Mesenchymal stem cell (in vitro differentiated cells and primary cell): Measurements from ENCODE around the gene ISYNA1. TPM values are rescaled to one million over a fixed set of nuclear protein-coding genes. Genes with fewer than 3 reads are reported as not detected.

Source experiments
- DNase-seq: peaks from one replicate; pipeline ENCODE4 v3.0.0-alpha.2; 2013
- H2AFZ ChIP-seq: one replicate; pipeline ENCODE4 v1.6.1; 2013; ENCODE audit warnings: low read depth, mild to moderate bottlenecking, control low read depth, inconsistent platforms, low read length, moderate library complexity
- H2AK5ac ChIP-seq: 2 replicates; pipeline ENCODE4 v1.6.1; 2013; ENCODE audit warnings: low read length, moderate library complexity, mild to moderate bottlenecking, inconsistent platforms; ENCODE audit not compliant: severe bottlenecking
- H2BK120ac ChIP-seq: one replicate; pipeline ENCODE4 v1.6.1; 2013; ENCODE audit warnings: low read depth, mild to moderate bottlenecking, inconsistent platforms, low read length, moderate library complexity
- H2BK12ac ChIP-seq, 2 experiments: one replicate each; pipeline ENCODE4 v1.6.1; 2013; ENCODE audit warnings: inconsistent platforms in 2 of 2, low read length in 2 of 2, mild to moderate bottlenecking in 2 of 2, moderate library complexity in 2 of 2, control low read depth in 1 of 2
- H2BK15ac ChIP-seq: one replicate; pipeline ENCODE4 v1.6.1; 2013; ENCODE audit warnings: mild to moderate bottlenecking, low read depth, inconsistent platforms; ENCODE audit not compliant: poor library complexity, severe bottlenecking
- H2BK5ac ChIP-seq: 2 replicates; pipeline ENCODE4 v1.6.1; 2013; ENCODE audit warnings: low read depth, mild to moderate bottlenecking, low read length, control low read depth, inconsistent platforms; ENCODE audit not compliant: poor library complexity, severe bottlenecking
- H3K14ac ChIP-seq, 2 experiments: one replicate each; pipeline ENCODE4 v1.6.1; 2013; ENCODE audit warnings: inconsistent platforms in 2 of 2, low read length in 2 of 2, control low read depth in 1 of 2, mild to moderate bottlenecking in 1 of 2, moderate library complexity in 1 of 2
- H3K18ac ChIP-seq, 2 experiments: one replicate each; pipeline ENCODE4 v1.6.1; 2013; ENCODE audit warnings: inconsistent platforms in 2 of 2, low read length in 2 of 2, control low read depth in 1 of 2, low read depth in 1 of 2, mild to moderate bottlenecking in 1 of 2
- H3K23ac ChIP-seq, 2 experiments: one replicate each; pipeline ENCODE4 v1.6.1; 2013; ENCODE audit warnings: inconsistent platforms in 2 of 2, low read length in 2 of 2, mild to moderate bottlenecking in 2 of 2, moderate library complexity in 2 of 2, control low read depth in 1 of 2
- H3K27ac ChIP-seq: 2 replicates; pipeline ENCODE4 v1.5.1; 2013; ENCODE audit warnings: mild to moderate bottlenecking, moderate library complexity, low read length, control low read depth, inconsistent platforms; ENCODE audit not compliant: poor library complexity, severe bottlenecking
- H3K27me3 ChIP-seq, 2 experiments: 2 replicates each; pipeline versions ENCODE4 v1.6.1 to v1.7.0; 2013; ENCODE audit warnings: low read length in 2 of 2, mild to moderate bottlenecking in 2 of 2, moderate library complexity in 2 of 2, control low read depth in 1 of 2, inconsistent platforms in 1 of 2; ENCODE audit not compliant: control insufficient read depth in 1 of 2, insufficient read depth in 1 of 2
- H3K36me3 ChIP-seq, 2 experiments: 2 replicates each; pipeline versions ENCODE4 v1.6.1 to v1.7.0; 2013; ENCODE audit warnings: low read length in 2 of 2, control low read depth in 1 of 2, inconsistent platforms in 1 of 2, low read depth in 1 of 2, mild to moderate bottlenecking in 1 of 2; ENCODE audit not compliant: insufficient read depth in 2 of 2, control insufficient read depth in 1 of 2
- H3K4ac ChIP-seq, 2 experiments: one replicate each; pipeline ENCODE4 v1.6.1; 2013; ENCODE audit warnings: inconsistent platforms in 2 of 2, low read length in 2 of 2, mild to moderate bottlenecking in 2 of 2, moderate library complexity in 2 of 2, control low read depth in 1 of 2, low read depth in 1 of 2
- H3K4me1 ChIP-seq: 2 replicates; pipeline ENCODE4 v1.6.1; 2013; ENCODE audit warnings: low read depth, low read length, control low read depth; ENCODE audit not compliant: control insufficient read depth, insufficient read depth
- H3K4me2 ChIP-seq: 2 replicates; pipeline ENCODE4 v1.6.1; 2013; ENCODE audit warnings: low read length, mild to moderate bottlenecking, inconsistent platforms; ENCODE audit not compliant: poor library complexity, severe bottlenecking
- H3K4me3 ChIP-seq, 2 experiments: 2 replicates each; pipeline versions ENCODE4 v1.5.1 to v1.7.0; 2013; ENCODE audit warnings: low read length in 2 of 2, mild to moderate bottlenecking in 2 of 2, control low read depth in 1 of 2, low read depth in 1 of 2; ENCODE audit not compliant: insufficient read depth in 1 of 2
- H3K79me1 ChIP-seq: replicated peaks from 2 replicates; pipeline ENCODE4 v1.6.1; 2013; ENCODE audit warnings: mild to moderate bottlenecking, control low read depth, low read length, inconsistent platforms; ENCODE audit not compliant: poor library complexity, severe bottlenecking
- H3K9ac ChIP-seq: 2 replicates; pipeline ENCODE4 v1.7.0; 2013; ENCODE audit warnings: mild to moderate bottlenecking, low read length, moderate library complexity
- H3K9me3 ChIP-seq: 2 replicates; pipeline ENCODE4 v1.7.0; 2013; ENCODE audit warnings: mild to moderate bottlenecking, low read length; ENCODE audit not compliant: control insufficient read depth
- H4K8ac ChIP-seq: one replicate; pipeline ENCODE4 v1.6.1; 2013; ENCODE audit warnings: inconsistent platforms, mild to moderate bottlenecking, low read length, moderate library complexity
- H4K91ac ChIP-seq: one replicate; pipeline ENCODE4 v1.6.1; 2013; ENCODE audit warnings: mild to moderate bottlenecking, low read length, inconsistent platforms
- WGBS: methylation state at CpG from one replicate; pipeline ENCODE4 v1.1.7; 2013; ENCODE audit warnings: mixed read lengths; 5-methylcytosine and 5-hydroxymethylcytosine counted together
- polyA plus RNA-seq, 2 experiments: library from polyadenylated mRNA; stranded (reverse); fragments of 200-250 nt; gene quantifications; one replicate each; pipeline ENCODE4 v1.2.3, GENCODE V29; 2013

ISYNA1 gene
- 83.2 TPM for polyA plus RNA-seq (2013, experiment 1 of 2)
- 85.1 TPM for polyA plus RNA-seq (2013, experiment 2 of 2)

- Histone ChIP-seq H2BK5ac (peak within 1 kb of the TSS; percentile 39), H2AK5ac (peak within 1 kb of the TSS; percentile 31), H3K4ac (peak within 1 kb of the TSS; percentile 69 to 73), H3K18ac (peak within 1 kb of the TSS; percentile 55 to 94), H4K91ac (peak within 1 kb of the TSS; percentile 91), H3K9ac (peak within 1 kb of the TSS; percentile 53), H3K4me1 (peaks cover 69% of the 10 kb centered on the region), H3K27me3 (no peaks in the 10 kb centered on the region), H2BK15ac (peak within 1 kb of the TSS; percentile 30), H3K23ac (peak within 1 kb of the TSS in 1 of 2 experiments; percentile 91), H3K4me2 (peak within 1 kb of the TSS; percentile 98), H3K4me3 (peak within 1 kb of the TSS; percentile 72 to 79), H2AFZ (no peak within 1 kb of the TSS), H4K8ac (peak within 1 kb of the TSS; percentile 76), H3K27ac (peak within 1 kb of the TSS; percentile 70), H2BK120ac (peak within 1 kb of the TSS; percentile 56), H2BK12ac (peak within 1 kb of the TSS in 1 of 2 experiments; percentile 83), H3K9me3 (no peaks in the 10 kb centered on the region), H3K36me3 (peaks cover 12 to 54% of the 10 kb centered on the region in 2 experiments), H3K14ac (peak within 1 kb of the TSS in 1 of 2 experiments; percentile 97), H3K79me1 (peaks cover 10% of the 10 kb centered on the region)
- 0% methylated on average over 44 of the region's 99 CpGs for WGBS
- DNase-seq, result peak; percentile 71
These were observed at the start of gene ISYNA1 for GRCh38 chr19:18437491-18438330. Gene ISYNA1, minus strand, starts transcription at chr19:18438133. Its CDS starts 154 bp downstream, at chr19:18437979.

- H4K91ac ChIP-seq, result peak overlapping the region; percentile 64
- H3K4me3 ChIP-seq, result peak overlapping the region in 1 of 2 experiments; percentile 17
- H2BK5ac ChIP-seq, result no peak overlapping the region
- H3K18ac ChIP-seq, result peak overlapping the region in 1 of 2 experiments; percentile 93
- peak overlapping the region in 1 of 2 experiments; percentile 78 for H3K14ac ChIP-seq
- peaks cover 56% of the 10 kb centered on the region for H3K4me1 ChIP-seq
- H2BK12ac ChIP-seq, result peak overlapping the region in 1 of 2 experiments; percentile 59
- H2BK15ac ChIP-seq, result no peak overlapping the region
- H3K23ac ChIP-seq, result no peak overlapping the region
- WGBS, result 90% methylated on average over 8 of the region's 8 CpGs
- no peak overlapping the region for H3K27ac ChIP-seq
- H3K4me2 ChIP-seq, result no peak overlapping the region
- no peak overlapping the region for H2BK120ac ChIP-seq
- H2AK5ac ChIP-seq, result no peak overlapping the region
- H2AFZ ChIP-seq, result no peak overlapping the region
- peaks cover 50% of the 10 kb centered on the region for H3K79me1 ChIP-seq
- no peak for DNase-seq
- H3K27me3 ChIP-seq, result no peaks in the 10 kb centered on the region
- H3K9me3 ChIP-seq, result no peaks in the 10 kb centered on the region
- H3K36me3 ChIP-seq, result peaks cover 0 to 20% of the 10 kb centered on the region in 2 experiments
- peak overlapping the region; percentile 46 to 81 for H3K4ac ChIP-seq
- H3K9ac ChIP-seq, result no peak overlapping the region
- H4K8ac ChIP-seq, result peak overlapping the region; percentile 47
These were observed 48.8 kb upstream of the ISYNA1 start for GRCh38 chr19:18486746-18487145.

- Histone ChIP-seq H2BK15ac (peak overlapping the region; percentile 36), H3K4ac (peak overlapping the region in 1 of 2 experiments; percentile 24)
- 91% methylated on average over 5 of the region's 5 CpGs for WGBS
These were observed 47.1 kb upstream of the ISYNA1 start for GRCh38 chr19:18484992-18485391.

More at GRCh38 chr19:18484992-18485391, 47.1 kb upstream of the ISYNA1 start:
- Histone ChIP-seq H3K4me3 (no peak overlapping the region), H2AK5ac (no peak overlapping the region), H3K9me3 (no peaks in the 10 kb centered on the region), H3K36me3 (peaks cover 0 to 14% of the 10 kb centered on the region in 2 experiments), H3K23ac (no peak overlapping the region), H2AFZ (no peak overlapping the region), H4K8ac (peak overlapping the region; percentile 21), H3K14ac (peak overlapping the region in 1 of 2 experiments; percentile 29), H2BK12ac (peak overlapping the region; percentile 12 to 63), H2BK5ac (no peak overlapping the region), H3K4me1 (peaks cover 67% of the 10 kb centered on the region), H3K27ac (no peak overlapping the region), H3K18ac (peak overlapping the region; percentile 64 to 65), H3K79me1 (peaks cover 51% of the 10 kb centered on the region), H2BK120ac (no peak overlapping the region), H4K91ac (peak overlapping the region; percentile 58), H3K4me2 (no peak overlapping the region), H3K27me3 (no peaks in the 10 kb centered on the region), H3K9ac (no peak overlapping the region)
- DNase-seq, result no peak
